Fibroblast of the aortic adventitia (primary cell): ENCODE results near the gene CFAP77. TPM values are rescaled to one million over a fixed set of nuclear protein-coding genes. Genes with fewer than 3 reads are reported as not detected.

Source experiments
- DNase-seq: peaks from one replicate; pipeline ENCODE4 v3.0.0-alpha.2; 2010; ENCODE audit warnings: low read depth
- H3K4me3 ChIP-seq: 2 replicates; pipeline ENCODE4 v1.5.1; 2011; ENCODE audit warnings: low read depth, mild to moderate bottlenecking, control low read depth, low read length, moderate library complexity
- total RNA-seq: library from RNA; depleted of rRNA; stranded (reverse); fragments of >200 nt; gene quantifications from 2 replicates; pipeline ENCODE4 v1.2.3, GENCODE V29; 2012; ENCODE audit warnings: low replicate concordance
- TF ChIP-seq, protein P1 (sequence below): IDR thresholded peaks from 2 replicates; pipeline ENCODE4 v1.5.1; 2011; ENCODE audit warnings: mild to moderate bottlenecking, low read length, control low read depth, inconsistent platforms; ENCODE audit not compliant: insufficient read depth

The CFAP77 gene
- total RNA-seq, 1 donor = not detected

DNA sequence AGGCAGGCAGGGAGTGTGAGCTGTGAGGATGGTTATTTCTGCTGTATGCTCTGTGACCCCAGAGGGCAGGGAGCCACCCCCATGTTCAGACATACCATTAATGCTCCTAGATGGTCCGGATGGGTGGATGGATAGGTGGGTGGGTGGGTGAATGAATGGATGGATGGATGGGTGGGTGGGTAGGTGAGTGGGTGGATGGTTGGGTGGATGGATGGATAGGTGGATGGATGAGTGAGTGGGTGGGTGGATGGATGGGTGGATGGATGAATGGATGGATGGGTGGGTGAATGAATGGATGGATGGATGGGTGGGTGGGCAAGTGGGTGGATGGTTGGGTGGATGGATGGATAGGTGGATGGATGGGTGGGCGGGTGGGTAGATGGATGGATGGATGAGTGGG, 109.0 kb downstream of the CFAP77 start:
- DNase-seq = no peak
- H3K4me3 ChIP-seq = no peak overlapping the region
- TF ChIP-seq, protein P1, sequence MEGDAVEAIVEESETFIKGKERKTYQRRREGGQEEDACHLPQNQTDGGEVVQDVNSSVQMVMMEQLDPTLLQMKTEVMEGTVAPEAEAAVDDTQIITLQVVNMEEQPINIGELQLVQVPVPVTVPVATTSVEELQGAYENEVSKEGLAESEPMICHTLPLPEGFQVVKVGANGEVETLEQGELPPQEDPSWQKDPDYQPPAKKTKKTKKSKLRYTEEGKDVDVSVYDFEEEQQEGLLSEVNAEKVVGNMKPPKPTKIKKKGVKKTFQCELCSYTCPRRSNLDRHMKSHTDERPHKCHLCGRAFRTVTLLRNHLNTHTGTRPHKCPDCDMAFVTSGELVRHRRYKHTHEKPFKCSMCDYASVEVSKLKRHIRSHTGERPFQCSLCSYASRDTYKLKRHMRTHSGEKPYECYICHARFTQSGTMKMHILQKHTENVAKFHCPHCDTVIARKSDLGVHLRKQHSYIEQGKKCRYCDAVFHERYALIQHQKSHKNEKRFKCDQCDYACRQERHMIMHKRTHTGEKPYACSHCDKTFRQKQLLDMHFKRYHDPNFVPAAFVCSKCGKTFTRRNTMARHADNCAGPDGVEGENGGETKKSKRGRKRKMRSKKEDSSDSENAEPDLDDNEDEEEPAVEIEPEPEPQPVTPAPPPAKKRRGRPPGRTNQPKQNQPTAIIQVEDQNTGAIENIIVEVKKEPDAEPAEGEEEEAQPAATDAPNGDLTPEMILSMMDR = no peak

DNA sequence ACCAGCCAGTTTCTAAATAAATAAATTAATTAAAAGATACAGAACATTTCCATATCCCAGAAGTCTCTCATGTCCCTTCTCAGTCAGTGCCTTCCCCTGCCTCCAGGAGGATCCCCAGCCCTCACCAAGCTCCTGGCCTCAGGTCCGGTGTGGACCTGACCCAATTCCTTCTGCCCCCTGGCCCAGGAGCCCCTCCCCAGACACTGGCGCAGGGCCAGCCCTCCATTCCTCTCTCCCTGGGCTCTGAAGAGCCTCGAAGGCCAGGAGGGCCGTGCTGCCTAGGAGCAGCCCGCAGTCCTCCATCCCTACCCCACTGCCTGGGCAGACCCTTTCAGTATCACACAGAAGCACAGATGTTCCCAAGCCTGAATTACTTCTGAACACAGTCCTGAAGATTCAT, 110.6 kb downstream of the CFAP77 start:
- no peak for DNase-seq
- no peak overlapping the region for H3K4me3 ChIP-seq
- TF ChIP-seq, protein P1 = no peak

DNA sequence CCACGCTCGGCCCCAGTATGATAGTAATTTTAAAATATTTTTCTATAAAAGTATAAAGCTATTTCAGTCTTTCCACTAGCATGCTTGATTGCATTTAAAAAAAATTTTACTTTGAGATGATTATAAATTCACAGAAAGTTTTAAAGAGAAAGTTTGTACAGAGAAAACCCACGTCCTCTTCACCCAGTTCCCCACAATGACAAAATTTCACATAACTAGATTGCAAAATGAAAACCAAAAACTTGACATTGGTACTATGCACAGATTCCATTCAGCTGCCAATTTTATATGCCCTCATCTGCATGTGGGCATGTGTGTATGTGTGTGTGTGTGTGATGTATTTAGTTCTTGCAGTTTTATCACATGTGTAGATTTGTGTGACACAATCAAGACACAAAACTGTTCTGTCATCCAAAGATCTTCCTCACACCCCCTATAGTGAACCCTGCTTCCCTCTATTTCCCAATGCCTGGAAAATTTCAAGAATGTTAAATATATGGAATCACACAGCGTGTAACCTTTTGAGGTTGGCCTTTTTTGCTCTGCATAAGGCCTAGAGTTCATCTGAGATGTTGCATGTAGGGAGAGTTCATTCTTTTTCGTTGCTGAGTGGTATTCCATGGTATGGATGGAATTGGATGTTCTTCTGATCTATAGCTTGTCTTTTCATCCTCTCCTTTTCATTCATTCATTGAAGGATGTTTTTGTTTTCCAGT, 115.5 kb downstream of the CFAP77 start:
- no peak overlapping the region for H3K4me3 ChIP-seq
- TF ChIP-seq, protein P1 = no peak
- no peak for DNase-seq

DNA sequence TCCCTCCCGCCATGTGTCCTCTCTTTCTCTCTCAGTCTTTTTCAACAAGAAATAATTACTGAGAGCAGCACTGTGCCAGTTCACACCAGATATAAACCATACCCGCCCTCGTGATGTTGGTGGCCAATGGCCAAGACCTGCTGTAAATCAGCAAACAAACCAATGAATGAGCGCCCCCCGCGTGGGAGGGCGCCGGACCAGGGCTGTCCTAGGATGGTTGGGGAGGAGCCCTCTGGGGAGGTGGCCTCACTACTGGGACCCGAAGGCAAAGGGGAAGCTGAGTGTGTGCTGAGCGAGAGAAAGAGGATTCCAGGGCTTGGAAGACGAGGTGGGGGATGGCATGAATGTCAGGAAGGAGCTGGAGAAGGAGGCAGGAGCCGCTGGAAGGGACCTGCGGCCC, 121.2 kb downstream of the CFAP77 start:
- TF ChIP-seq, protein P1 = no peak
- no peak overlapping the region for H3K4me3 ChIP-seq
- DNase-seq = no peak

DNA sequence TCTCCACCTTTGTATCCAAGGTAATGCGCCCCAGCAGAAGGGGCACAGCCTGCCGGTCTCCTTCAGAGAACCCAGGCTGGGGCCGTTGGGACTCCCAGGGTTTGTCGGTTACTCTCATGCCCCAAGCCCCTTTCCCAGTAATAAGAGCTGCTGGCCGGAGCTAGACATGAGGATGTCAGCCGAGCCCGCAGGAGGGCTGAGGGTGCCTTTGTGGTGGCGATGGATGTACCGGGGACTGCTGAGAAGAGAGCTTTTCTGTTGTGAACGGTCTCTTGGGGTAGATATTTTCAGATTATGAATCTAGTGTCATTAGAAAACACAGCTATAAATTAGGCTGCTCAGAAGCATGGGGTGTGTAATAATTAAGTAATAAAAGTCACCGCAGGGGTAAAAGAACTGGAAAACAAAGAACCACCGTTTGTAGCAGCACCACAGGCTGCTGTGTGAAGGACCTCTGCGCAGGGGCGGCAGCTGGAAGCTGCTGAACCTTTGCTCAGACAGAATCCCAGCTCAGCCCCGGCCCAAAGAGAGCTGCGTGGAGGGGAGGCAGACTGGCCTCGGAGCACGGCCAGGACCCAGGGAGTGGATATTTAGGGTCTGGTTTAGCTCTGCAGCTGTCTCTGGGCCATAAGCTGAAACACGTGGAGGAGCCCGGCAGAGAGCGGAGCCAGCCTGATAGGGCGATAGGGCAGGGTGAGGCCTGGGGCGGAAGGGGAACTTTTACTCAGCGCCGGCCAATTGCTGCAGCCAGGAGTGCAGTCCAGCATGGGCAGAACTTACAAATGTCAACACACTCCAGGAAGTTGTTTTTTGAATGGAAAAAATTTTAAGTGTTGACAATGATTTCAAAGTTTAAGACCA, 121.9 kb downstream of the CFAP77 start:
- TF ChIP-seq, protein P1 = no peak
- H3K4me3 ChIP-seq = no peak overlapping the region
- no peak for DNase-seq

DNA sequence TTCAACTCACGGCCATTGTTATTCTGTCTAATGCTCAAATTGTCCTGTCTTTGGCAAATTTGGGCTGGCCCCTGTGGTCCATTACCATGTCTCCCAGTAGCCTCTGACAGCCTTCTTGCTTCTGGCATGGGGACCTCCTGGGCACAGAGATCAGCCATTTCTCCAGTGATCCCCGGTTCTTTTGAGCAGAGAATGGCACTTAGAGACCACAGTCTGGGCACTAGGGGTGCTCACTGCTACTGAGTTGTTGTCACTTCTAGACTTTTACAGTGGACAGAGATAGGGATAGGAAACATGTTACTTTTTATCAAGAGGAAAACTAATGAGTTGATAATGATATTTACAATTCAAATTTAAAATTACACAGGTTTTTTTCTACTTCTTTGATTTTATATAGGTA, 124.8 kb downstream of the CFAP77 start:
- H3K4me3 ChIP-seq = no peak overlapping the region
- DNase-seq = no peak
- TF ChIP-seq, protein P1 = no peak
